HG03520 (cell line): ENCODE results near the gene EDN2.

Experiments
- ATAC-seq: cut with Tn5 transposase; IDR thresholded peaks from one replicate; pipeline ENCODE4 v1.9.1; 2021; ENCODE audit warnings: mild to moderate bottlenecking, moderate library complexity; ENCODE audit not compliant: unreplicated experiment

The EDN2 gene

DNA sequence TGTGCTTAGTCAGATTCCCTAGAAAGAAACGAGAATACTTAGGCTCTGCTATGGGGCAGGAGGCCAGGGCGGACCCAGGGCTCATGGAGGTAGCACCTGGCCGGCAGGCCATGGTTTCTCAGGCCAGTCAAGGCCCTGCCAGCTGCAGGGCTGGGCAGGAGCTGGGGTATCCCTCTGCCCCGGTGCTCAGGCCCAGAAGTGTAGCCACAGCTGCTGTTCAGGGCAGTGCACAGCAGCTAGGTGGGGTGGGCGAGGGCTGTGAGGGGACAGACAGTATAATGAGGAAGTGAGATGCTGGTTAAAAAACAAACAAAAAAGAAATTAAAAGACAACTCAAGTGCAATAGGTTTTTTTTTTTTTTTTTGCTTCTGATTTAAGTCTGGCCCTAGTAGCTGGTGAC lies 34.0 kb upstream of the EDN2 start:
- ATAC-seq: no peak

DNA sequence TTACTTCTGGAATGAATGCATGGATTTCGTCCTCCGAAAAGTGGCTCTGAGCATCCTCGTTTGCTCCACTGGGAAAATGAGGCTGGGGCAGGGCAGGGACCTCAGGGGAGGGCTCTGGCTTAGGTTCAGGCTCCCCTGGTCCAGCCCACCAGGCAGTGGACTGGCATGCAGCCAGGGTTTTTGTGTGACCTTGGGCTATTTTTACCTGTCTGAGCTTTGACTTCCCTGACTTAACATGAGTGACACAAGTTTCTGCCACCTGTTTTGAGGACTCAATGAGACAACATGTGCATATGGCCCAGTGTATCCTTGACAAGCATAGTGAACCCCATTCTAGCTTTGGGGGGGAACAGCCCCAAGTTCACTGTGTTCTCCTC lies 32.6 kb upstream of the EDN2 start:
- no peak for ATAC-seq

DNA sequence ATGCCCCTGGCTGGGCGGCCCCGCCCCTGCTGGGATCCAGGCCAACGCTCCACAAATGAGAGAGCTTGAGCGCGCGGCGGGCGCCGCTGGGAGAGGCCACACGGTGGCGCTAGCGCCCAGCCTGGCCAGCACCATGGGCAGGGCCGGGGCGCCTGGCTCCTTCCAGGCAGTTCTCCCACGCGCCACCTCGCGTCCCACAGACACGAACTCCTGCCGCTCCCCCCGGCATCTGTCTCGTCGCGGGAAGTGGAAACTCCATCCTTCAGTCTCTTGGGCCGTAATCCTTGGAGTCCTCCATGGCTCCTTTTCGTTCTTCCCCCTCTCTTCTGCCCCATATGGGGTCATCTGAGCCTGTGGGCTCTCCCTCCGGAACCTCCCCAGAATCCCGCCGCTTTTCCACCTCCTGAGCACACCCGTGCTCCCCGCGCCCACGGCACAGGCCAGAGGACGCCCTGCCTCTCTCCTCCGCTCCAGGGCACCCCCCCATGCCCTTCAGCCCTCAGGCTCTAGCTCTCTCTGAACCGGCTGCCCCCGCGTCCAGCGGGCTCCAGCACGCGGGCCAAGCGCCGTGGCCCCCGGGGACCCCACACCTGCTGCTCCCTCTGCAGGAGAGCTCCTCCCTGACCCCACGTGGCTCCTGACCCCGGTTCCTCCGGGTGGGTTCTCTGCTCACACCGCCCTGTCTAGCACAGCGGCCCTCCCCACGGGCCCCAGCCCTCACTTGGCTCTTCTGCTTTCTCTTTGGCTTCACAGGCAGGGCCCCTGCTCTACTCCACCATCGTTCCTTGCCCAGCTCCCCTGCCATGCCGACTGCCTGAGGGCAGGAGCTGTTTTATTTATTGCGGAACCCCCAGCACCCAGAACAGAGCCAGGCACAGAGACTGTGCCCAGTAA lies 31.9 kb upstream of the EDN2 start:
- no peak for ATAC-seq

DNA sequence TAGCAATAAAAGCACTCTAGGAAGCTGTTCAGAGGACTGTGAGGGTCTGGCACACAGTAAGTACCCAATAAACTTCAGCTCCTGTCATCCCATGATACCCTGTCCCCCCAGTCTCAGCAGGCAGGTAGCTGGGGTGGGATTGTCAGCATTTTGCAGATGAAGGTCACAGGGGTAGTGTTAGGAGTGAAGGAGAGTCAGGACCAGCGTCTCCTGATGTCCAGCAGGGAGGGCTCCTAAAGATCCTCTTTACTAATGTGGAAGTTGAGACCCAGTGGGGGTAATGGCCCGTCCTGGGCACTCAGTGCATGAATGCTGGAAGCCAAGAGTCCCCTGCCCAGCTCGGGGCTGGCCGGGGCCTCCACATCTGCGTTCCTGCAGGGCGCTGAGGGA lies 31.3 kb upstream of the EDN2 start:
- ATAC-seq: no peak

DNA sequence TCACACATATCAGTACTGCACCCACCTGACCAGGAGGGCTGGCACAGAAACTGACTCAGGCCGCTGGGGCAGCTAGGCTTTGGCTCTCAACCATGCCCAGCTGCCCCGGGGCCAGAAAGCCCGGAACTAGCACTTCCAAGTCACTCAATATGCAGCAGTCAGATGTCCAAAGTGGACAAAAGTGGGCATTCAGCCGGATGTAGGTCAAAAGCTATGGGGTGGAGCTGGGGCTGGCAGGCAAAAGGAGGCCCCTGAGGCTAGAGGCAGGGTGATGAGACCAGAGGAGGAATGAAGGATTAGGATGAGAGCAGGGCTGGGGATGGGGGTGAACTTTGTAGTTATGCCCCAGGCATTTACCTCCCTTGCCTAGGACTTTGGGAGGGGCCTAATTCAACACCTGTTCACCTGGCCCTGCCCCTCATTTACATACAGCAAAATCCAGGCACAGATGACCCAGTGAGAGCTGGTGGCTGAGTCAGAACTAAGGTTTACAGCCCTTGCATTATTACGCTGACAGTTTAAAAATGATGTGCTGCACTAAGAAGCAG lies 30.7 kb upstream of the EDN2 start:
- no peak for ATAC-seq

DNA sequence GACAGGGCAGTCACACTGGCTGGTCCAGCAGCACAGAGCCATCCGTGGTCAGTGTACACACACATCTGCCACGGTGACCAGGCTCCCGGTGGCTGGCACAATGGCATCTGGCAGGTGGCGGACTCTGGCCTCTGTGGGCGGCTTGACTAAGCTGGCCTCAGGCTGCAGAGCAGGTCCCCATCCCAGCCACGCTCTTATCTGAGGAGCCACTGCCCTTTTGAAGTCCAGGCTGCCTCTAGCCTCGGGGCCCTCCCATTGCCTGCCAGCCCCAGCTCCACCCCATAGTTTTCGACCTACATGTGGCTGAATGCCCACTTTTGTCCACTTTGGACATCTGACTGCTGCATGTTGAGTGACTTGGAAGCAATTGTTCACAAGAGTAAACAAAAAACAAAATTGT lies 29.9 kb upstream of the EDN2 start:
- no peak for ATAC-seq

DNA sequence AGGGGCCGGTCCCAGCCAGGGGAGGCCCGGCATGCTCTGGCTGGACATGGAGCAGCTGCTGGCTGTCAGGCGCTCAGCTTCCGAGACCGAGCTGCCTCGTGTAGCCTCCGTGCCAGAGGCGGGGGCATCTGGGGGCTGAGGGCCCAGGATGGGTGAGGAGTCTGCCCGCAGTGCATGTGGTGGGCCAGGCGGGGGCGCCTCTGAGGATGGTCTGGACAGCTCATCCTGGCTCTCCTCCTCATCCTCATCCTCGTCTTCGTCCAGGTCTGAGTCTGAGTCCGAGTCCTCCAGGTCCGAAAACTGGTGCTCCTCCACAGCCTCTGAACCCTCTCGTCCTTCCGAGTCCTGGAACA lies 28.9 kb upstream of the EDN2 start:
- no peak for ATAC-seq

DNA sequence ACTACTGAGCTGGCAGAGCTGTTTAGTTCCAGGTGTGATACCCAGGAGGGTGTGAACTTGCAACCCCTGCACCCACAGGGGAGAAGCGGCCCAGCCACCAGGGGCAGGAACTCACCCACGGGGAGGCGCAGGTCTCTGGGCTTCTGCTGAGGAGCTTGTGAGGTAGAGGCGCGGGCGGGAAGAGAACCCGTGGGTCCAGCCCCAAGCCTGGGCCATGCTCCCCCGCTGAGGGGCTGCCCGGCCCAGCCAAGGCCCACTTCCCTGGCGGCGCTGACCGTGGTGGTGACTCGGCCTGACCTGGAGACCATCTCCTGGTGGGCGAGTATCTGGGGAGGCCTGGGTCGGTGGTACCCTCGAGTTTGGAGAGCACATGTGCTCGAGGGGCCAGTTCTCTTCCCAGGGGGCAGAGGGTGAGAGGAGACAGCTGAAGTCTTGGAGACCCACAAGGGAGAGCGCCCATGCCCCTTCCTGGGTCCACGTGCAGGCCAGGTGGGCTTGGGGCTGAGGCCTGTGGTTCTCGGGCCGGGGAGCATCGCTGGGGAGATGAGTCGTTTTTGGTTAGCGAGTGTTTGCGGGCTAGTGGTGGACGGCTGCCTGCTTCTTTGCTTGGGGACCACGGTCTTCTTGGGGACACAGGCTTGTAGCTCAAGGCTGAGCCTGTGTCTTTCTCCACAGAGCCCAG lies 28.4 kb upstream of the EDN2 start:
- no peak for ATAC-seq

DNA sequence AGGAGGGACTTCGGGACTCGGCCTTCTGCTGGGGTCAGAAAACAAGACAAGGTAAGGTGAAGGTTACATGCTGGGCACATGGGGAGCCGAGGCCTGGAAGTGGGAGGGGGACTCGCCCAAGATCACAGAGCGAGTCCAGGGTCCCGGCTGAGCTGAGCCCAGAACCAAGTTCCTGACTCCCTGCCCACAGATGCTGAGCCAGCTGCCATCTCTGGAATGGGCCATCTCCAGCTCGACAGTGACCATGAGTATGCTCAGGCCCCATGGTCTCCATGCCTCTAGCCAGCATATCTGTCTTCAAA lies 26.7 kb upstream of the EDN2 start:
- ATAC-seq: no peak

GRCh38 chr1:41510531-41511238 lies 26.2 kb upstream of the EDN2 start:
- no peak for ATAC-seq

DNA sequence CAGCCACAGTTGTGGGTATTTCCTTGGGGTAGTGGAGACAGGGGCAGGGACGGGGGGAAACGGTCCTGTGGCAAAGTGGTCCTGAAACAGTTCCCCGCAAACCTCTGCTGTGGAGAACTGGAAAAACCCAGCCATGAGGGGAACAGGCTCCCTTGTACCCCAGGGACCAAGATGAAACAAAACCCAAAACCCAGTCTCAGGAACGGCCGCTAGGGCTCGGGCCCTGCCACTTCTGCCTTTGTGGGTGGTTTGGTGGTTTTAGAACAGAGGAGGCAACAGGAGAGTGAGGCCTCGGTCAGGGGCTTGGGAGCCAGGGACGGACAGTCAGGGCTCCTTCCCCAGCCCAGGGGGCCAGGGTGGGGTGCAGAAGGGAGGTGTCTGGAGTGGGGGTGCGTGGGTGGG lies 24.8 kb upstream of the EDN2 start:
- no peak for ATAC-seq

GRCh38 chr1:41508290-41508689 lies 23.8 kb upstream of the EDN2 start:
- no peak for ATAC-seq

DNA sequence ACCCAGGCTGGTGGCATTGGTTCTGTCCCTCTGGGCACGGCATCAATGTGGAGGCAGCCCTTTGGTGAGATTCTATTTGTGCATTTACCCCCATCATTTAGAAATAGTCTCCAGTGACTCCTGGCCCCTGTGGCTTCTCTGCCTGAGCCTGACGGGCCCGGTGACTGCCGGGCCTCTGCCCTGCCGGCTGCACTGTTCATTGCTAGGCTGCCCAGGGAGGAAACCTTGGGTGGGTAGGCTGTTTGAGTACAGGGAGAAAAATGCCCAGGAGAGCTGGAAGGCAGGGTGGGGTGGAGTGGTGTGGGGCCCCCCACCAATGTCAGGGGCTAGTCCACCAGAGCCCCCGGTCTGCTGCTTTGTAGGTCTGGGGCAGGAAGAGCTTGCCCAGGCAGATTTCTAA lies 23.4 kb upstream of the EDN2 start:
- ATAC-seq: no peak

DNA sequence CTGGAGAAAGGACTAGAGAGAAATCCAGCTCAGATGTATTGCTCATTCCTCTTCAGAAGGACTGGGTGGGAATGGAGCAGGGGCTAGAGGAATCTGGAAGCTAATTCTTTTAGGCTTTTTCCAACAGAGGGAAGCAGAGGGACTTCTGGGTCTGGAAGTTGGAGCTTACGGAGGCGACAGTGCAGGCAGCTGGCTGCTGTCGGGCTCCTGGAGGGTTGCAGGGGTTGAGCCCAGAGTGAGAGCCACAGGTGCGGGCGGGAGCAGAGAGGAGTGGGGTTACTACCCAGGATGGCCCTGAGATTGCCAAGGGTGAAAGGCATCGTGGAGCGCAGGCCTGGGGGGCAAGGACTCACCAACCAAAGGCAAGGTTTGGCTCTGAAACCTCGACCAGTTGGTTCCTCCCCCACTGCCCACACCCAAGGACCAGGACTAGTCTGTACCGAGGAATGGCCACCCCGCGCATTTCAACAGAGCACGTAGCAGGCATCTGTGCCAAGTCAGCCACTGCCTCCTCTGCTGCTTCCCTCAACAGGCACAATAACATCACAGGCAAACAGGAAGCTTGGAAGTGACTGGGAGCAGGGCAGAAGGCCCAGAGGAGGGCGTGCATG lies 22.7 kb upstream of the EDN2 start:
- no peak for ATAC-seq

DNA sequence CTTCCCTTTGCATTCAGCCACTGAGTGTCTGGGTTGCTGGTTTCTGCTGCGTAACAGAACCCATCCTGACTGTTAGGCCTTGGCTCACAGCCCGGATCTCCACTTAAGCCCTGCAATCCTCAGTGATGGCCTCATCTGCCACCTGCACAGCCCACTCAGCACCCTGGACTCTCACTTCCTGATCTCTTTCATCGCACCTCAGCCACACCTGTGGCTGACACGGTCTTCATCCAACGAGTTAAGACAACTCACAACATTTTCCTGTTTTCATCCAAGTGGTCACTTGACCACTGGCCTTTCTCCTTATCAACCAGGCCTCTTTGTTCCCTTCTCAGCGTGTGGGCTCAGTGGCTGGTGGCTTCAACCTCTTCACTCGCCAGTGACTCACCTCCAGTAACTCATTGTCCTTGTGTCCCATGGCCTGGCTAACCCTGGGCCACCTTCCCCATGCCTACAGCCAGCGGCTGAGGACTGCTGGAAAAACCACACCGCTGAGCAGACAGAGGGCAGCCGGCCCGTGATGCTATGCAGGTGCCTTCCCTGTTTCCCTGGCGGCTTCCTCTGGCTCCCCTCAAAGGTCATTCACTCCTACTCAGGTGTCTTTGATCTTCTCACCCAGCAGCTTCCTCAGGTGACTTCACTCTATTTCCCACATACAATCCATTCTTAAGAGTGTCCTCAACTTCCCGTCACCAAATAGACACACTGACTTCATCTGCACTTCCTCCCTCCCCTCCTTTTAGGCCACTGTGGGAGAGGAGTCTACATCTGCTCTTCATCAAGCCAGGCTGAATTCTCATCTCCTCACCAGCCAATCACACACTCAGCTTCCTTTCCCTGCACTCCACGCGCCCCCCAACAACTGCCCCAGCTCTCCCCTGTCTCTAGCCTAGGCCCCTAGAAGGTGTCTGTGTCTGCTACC lies 19.9 kb upstream of the EDN2 start:
- ATAC-seq: no peak

- ATAC-seq: no peak
Observed at GRCh38 chr1:41503538-41504113, 19.1 kb upstream of the EDN2 start.

DNA sequence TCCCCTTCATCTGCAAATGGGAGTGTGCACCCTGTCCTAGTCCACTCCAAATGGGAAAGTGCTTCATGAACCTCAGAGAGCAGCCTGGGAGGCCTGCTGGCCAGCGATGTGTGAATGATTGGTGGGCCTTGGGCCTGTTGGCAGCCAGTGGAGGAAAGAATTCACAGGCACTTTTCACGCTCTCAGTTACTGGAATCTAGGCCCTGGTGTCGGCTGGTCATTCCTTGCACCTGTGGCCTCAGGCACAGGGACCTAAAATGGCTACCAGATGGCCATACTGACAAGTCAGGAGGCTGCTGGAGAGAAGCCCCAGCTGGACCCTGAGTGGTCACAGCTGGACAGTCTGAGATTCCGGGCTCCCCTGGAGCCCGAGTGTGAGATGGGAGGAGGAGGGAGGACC lies 18.4 kb upstream of the EDN2 start:
- ATAC-seq: no peak

DNA sequence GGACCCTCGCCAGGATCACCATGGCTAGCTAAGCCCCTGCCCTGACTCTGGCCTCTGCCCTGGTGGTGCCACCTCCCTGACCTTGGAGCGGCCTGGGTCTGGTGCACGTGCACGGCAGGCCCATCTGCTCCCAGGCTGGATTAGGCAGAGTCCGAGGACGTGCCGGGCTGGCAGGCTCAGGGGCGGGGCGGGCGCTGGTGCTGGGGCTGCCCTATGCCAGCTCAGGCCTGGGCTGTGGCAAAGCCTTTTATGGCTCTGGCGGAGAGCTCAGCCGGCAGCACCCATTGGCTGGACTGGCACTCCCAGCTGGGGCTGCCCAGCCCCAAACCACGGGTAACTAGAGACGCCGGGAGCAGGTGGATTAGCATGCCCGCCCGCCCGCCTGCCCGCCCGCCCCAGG lies 17.1 kb upstream of the EDN2 start:
- no peak for ATAC-seq

DNA sequence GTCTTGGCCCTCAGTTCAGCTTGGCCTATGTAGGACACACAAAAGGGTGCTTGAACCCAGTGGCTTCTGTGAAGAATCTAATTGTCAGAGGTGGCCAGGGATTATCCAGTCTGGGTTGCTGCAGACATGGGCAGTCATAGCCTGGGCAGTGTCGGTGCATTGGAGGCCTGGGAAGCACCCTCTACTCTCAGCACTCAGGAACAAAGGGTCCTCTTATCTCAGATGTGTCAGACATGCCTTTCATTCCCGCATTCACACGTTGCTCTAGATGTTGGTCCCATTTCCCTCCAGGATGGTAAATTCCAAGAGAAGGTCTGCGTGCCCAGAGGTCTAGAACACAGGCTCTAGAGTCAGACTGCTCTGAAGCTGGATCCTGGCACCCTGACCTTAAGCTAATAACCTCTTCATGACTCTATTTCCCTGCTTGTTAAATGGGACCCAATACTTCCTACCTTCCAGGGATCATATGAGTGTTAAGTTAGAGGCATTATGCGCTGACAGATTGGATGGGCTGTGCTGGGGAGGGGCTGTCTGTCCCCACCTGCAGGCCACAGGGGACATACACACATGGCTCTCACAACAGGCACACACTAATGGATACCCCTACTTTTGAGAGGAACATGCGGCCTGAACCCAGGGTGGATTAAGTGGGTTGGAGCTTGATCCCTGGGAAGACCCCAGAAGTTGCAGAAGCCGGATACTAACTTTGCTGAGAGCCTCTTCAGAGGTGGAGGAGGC lies 16.5 kb upstream of the EDN2 start:
- ATAC-seq: no peak
